HG03135 (cell line): ENCODE data around the gene OOSP4A.

Experiments used
- ATAC-seq: cut with Tn5 transposase; IDR thresholded peaks from one replicate; pipeline ENCODE4 v1.9.1; 2021; ENCODE audit warnings: mild to moderate bottlenecking, moderate library complexity; ENCODE audit not compliant: unreplicated experiment

Gene OOSP4A

DNA sequence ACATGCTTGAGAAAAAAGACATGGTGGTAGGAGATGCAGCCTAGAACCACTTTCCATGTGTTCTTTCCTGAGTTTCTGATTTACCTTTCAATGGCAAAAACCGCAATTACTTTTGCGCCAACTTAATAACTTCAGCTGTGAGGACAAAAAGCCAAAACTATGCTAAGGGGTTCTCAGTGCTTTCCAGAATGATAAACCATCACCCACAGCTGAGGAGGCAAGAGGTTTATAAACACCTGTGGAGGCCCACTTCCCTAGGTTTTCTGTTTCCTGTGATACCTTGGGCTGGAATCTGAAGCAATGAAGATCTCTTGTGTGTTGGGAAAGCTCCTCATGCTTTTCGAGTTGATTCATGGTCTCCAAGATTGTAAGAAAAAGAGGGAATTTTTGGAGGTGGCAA is at the start of gene OOSP4A:
TSS of gene OOSP4A (plus strand) at position 301 of the 400 bp plus-strand sequence. CDS start at position 301, 0 bp downstream.
- ATAC-seq: no peak

DNA sequence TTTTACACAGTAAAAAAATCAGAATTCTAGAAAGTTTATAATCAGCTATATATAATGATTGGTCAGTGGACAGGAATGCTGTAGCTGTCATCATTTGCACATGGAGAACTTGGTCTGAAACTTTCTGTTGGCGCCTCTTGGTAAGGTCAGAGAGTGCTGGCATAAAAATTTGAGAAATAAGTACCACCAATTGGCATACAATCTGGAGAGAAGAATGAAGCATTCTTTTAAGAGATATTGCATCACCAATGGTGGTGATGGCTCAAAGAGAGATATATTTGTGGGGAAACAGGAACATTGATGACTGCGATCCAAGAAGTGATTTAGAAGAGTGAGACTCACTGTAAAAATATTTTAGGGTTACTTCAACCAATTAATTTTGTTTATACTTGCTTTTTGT is 45.4 kb upstream of the OOSP4A start:
- no peak for ATAC-seq

DNA sequence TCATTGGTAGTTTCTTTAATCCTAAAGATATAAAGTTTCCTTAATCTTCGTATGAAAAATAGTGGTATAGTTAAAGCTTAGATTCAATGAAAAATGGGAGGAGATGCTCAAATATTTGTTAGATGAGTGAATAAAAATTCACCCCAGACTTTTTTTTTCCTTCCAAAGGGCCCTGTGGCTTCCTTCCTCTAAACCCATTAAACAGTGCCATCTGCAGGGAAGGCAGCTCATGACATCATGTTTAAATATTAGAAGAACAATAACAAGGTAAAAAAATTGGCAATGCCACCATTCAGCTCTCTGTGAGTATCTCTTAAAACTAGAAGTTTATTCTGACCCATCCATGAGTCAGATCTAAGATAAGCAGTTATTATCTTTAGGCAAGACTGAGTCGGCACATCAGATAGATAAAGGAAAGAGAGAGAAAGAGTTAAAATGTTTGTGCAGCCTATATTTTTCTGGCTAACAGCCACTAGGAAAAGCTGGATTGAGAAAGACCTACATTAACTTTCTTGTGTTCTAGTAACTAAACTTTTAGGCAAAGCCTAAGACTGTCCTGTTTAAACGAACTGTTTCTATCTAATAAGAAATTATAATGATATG is 44.7 kb upstream of the OOSP4A start:
- no peak for ATAC-seq

DNA sequence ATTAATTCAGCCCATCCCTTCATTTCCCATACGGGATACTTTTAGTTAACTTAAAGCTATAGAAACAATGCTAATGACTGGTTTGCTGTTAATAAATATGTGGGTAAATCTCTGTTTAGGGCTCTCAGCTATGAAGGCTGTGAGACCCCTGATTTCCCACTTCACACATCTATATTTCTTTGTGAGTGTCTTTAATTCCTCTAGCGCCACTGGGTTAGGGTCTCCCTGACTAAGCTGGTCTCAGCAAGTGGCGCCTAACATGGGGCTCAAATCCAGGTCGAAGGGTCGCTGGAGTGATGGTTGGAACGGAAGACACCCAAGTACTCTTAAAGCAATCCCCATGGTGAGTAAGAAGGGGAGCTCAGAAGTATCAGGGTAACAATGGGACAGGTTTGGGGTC is 40.0 kb upstream of the OOSP4A start:
- ATAC-seq: no peak

DNA sequence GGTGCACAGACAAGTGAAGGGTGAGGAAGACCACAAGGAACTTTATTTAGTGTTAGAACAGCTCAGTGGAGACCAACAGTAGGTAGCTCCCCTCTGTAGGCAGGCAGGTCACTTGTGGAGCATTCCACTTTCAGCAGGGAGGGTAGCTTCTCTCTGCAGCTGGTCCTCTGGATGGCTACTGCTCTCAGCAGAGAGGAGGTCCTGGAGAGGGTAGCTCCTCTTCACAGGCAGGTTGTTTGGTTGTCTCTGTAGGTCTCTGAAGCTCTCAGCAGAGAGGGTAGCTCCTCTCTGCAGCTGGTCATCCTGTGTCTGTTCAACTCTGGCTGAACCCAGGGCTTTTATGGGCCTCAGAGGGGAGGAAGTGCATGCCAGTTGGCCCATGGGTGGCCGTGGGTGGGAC is 32.1 kb upstream of the OOSP4A start:
- ATAC-seq: no peak

DNA sequence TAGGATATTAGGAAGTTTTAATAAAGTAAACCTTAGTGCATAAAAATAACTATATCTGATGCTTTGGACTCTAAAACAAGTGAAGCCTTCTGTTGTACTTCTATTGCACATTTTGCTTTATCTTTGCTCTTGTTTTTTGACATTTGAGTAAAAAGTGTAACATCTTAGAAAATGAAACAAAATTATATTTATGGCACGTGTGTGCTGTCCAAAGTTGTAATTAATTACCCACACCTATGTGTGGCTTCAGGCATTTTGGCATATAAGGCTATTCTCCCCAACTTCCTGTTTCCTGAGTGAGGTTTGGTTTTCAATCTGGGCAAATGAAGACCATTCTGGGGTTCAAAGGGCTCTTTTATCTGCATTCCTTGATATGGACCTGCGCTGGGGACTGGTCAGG is 25.7 kb upstream of the OOSP4A start, which contains the start of gene OOSP1:
TSS of gene OOSP1 (plus strand) at position 301 of the 400 bp plus-strand sequence. CDS start at position 324, 23 bp downstream.
- ATAC-seq: no peak

DNA sequence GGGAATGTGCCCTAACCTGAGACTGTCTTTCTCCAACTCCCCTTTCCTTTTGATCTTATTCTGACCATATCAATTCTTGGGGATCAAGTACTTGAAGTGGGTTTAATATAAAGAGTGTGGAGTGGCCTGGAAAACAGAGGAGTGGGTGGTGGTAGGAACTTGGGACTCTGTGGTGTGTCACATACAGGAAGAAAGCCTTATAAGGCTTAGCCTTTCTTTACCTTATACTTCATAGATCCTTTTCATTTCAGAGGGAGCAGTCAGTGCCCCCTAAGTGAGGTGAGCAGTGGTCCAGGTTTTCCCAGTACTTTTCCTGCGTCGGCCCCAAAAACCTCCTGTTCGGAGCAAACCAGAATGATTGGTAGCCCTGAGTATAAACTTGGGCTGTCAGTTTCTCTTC is 25.1 kb upstream of the OOSP4A start:
- ATAC-seq: no peak

DNA sequence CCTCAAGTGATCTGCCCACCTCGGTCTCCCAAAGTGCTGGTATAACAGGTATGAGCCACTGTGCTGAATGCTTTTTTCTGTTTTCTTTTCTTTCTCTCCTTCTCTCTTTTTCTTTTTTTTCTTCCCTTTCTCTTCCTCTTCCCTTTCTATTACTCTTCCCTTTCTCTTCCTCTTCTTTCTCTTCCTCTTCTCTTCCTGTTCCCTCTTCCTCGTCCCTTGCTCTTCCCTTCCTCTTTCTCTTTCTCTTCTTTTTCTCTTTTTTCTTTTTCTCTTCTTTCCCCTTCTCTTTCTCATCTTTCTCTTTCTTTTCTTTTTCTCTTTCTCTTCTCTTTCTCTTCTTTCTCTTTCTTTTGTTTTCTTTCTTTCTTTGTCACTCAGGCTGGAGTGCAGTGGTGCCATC is 24.4 kb upstream of the OOSP4A start:
- no peak for ATAC-seq

DNA sequence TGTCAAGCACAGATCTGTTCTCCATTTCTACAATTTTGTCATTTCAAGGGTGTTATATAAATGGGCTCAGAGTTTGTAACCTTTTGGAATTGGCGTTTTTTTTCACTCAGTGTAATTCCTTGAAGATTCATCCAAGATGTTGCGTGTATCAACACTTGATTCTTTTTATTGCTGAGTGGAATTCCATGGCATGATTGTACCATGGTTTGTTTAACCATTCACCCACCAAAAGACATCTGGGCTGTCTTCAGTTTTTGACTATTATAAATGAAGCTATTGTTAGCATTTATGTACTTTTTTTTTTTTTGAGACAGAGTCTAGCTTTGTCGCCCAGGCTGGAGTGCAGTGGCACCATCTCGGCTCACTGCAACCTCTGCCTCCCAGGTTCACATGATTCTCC is 22.7 kb upstream of the OOSP4A start:
- ATAC-seq: no peak

DNA sequence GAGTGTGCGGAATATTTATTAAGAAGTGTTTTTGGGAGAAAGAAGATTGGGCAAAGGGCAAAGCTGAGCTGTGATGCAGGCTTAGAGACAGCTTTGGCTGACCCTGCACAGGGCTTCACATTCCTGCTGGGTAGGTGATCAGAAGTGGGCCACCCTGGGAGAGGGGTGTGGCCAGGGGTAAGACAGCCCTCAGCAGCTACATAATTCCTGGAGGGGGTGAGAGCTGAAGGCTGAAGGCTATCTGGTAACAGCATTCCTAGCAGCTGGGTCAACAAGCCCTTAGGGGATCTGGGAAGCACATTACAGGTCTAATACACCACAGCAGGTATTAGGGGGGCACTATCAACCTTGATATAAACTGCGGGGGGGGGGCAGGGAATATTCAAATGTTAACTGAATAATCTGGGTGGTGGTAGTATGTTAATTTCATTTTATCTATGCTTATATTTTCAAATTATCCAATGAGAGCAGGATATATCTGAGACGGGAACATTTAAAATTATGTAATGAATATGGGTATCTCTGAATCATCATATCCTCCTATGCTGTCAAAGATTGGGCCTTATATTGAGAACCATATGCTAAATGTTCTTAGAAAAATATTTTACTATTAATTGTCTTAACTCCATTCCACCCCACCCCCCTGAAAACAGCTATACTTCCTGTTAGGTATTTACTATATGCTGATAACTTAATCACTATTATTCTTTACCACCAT is 19.7 kb upstream of the OOSP4A start:
- no peak for ATAC-seq

DNA sequence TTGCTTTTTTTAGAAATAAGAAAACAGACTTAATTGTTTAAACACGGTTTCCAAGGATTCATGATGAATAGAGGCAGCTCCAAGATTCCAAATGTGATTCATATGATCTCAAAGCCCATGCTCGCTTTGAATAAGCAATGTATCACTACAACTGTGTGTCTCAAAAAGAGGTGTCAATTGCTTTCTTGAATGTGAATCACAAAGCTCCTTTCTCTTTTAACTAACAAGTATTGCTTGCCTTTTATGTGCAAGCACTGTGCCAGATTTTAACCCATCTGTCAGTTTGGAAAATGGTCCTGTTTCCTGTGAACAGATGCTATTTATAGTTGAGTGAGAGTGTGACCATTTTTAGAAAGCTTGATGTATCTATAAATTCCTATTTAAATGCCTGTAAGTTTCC is 19.1 kb upstream of the OOSP4A start:
- no peak for ATAC-seq

DNA sequence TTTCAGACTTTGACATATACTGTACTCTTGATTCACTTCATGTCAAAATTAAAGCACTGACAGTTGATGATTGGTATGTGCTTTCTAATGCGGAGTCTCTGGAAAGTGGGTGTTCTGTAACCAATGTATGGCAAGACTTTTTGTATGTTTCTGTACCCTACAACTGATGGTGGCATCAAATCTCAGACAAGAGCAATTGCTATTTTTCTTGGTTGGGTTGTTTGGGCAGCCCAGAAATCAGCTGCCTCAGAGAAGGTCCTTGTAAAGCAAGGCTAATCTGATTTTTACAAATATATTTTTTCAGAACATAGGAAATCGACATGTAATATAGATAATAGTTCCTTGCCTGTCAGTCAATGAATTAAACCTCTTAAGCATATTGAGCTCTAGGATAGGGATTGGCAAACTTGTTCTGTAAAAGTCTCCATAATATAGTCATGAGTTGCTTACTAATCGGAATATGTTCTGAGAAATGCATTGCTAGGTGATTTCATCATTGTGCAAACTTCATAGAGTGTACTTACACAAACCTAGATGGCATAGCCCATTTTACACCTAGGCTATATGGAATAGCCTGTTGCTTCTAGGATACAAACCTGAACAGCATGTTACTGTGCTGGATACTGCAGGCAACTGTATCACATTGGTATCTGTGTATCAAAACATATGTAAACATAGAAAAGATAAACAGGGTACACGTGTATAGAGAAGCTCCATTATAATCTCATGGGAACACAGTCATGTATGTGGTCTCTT is 10.2 kb upstream of the OOSP4A start:
- ATAC-seq: no peak

DNA sequence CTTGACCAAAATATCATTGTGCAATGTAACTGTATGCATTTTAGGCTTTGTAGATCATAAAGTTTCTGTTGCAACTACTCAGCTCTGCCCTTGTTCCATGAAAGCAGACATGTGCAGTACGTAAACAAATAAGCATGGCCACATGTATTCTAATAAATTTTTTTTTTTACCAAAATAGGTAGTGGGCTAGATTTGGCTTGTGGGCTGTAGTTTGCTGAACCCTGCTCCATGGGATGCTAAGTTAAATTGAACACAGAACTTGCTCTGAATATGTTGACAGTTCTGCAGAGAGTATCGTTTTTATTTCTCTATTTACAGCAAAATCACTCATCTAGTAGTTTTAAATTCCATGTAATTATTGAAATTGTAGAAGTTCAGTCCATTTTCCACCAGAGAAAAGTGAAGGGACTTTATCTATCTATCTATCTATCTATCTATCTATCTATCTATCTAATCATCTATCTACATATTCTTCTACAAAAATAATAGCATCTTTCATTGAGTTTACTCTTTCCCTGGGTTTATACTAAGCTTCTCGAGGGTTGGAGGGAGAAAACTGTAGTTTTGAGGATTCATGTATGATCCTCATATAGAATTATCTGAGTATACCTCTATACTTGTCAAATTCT is 9.5 kb upstream of the OOSP4A start:
- no peak for ATAC-seq

DNA sequence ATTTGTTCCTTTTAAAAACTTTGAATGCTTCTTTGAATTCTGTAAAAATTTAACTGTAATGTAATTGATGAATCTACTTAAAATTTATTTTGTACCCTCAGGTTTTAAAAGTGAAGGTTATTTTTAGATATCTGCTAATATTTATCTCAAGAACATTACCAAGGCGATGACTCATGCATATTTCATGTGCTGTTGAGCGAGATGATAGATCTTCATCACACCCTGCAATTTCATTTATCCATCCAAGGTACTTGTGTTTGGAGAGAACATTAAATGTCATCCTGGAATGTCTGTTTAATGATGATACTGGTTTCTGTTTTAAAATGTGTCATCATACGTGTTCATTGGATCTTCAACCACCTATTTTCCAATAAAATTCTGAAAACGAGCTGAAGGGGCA is 6.7 kb upstream of the OOSP4A start:
- ATAC-seq: no peak

DNA sequence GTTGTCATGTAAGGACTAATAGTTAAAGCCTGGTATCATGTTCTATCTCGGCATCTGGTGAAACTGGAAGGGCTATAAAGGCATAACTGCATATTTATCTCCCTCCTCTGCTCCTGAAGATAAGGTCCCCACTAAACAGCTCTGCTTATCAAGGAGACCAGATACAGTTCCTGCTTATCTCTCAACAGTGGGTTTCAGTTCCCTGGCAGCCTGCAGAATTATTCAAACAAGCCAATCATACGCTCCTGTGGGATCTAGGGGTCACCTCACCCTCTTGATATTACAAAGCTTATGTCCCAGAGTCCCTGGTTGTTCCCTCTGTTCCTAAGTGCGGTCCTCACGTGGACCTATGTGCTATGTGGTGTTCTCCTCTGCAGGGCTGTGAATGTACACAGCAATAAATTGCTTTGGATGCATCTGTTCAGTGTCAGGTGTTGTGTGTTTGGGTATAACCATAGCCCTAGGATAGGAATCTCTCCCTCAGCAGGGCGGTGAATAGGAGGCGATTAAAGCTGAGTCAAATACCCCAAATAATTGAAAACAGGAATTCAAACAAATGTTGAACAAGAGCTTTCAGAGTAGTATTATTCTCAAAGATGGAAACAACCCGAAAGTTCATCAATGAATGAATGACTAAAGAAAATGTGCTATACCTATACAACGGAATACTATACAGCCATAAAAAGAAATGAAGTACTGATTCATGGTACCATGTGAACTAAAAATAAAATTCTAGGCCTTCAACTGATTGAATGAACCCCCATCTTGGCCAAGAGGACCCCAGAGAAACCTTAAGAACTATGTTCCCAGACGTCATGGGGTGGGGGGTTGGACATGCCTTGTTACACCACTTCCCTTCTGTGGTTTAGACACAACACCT is 3.1 kb upstream of the OOSP4A start:
- no peak for ATAC-seq

DNA sequence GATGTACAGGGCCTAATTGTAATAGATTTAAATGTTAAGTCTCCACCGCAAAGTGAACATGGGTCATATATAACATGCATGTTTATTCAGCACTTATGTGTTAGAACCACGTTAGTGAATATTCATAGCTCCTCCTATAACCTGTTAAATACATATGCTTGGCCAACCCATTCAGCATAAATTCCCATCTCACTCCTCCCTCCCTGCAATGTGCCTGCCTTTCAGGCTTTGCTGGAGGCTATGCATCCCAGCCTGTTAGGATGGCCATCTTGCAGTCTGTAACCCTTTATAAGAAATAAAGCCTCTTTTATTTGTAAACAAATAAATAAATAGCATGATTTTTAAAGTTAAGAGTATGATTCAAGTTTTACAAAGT is 1.7 kb upstream of the OOSP4A start:
- no peak for ATAC-seq

DNA sequence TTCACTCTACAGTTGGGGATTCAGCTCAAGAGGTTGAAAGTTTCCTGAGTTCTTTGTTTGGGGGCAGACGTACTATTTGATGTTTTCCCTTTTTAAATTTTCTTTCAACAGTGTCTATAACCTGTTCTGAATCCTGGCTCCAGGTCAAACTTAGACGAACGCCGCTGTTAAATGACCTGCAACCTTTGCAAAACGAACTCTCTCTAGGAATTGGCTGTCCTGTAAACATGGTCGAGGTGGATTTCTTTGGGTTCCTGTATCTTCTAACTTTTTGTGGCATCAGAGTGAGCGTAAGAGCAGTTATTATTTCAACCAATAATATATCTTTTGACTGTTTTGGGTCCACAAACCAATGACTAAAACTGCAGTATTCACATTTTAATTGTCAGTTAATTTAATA is 1.6 kb downstream of the OOSP4A start:
- no peak for ATAC-seq

DNA sequence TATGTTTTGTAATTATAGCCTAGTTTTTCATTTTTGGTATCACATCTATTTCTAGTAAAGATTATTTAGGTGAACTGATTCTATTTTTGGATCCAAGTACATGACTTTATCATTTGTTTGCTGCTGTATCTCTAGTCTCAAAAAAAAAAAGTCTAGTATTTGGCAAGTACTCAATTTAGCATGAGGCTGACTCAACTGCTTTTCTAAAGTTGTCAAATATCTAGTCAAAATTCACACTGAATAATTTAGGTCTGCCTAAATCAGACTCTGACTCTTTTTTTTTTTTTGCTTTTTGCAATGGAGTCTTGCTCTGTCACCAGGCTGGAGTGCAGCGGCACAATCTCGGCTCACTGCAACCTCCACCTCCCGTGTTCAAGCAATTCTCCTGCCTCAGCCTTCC is 2.4 kb downstream of the OOSP4A start:
- no peak for ATAC-seq

DNA sequence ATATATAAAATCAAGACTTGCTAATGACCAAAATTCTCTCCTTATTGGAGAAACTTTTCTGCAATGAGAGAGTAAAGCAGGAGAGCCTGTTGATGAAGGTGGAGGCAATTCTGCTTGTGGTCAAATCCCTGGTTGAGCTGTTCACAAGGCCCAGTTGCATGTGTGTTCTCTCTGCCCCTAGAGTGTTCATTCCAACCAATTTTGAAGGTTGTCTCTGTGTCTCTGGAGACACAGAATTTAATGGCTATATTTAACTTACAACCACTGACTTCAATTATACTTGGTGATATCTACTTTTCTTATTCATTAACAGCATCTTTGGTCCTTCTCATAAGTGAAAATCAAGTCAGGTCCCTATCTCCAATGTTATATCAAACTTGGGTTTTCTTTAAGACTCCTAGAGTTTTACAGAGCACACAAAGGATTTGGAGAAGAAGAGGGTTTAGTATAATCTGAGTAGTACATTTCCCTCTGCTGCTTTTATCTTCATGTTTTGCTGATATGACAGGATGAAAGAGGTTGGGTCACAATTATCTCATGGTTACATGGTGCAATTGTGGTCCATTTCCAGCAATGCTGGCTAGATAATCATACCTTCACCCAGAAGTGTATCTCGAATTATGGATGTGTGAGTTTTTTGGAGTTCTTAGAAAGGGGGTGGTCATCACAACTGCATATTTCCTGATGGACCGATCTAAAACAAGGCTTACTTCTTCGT is 4.0 kb downstream of the OOSP4A start:
- ATAC-seq: no peak

DNA sequence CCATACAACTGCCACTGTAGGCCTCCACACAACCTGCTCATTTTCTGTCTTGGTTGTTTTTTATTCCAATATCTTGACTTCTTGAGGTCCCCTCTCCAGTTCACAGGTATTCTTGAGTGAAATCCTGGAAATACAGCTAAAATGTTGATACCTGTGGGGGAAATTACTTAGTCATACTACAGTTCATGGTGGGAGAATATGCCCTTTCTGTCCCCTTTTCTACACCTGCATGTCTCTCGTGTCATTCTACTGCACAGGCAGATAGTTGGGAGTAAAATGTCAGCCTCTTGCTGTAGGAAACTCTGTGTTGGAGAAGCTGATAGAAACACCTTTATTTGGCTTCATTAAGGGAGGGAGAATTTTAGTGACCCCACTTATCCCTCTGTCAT is 4.6 kb downstream of the OOSP4A start:
- no peak for ATAC-seq
